HEK293T (cell line): ENCODE results near the gene SERGEF.

Experiments used
- CTCF ChIA-PET: fragments of 350-600 bp; formaldehyde crosslinking; extraction: SDS; loops from one replicate; lab custom pipeline; 2021; ENCODE audit warnings: antibody characterized with exemption, inconsistent platforms; lab: Yijun Ruan, JAX
- POLR2A ChIA-PET: fragments of 350-600 bp; formaldehyde crosslinking; extraction: SDS; loops from one replicate; lab custom pipeline; 2020; ENCODE audit warnings: antibody characterized with exemption, inconsistent platforms; lab: Yijun Ruan, JAX
- DNase-seq: peaks from one replicate; pipeline ENCODE4 v3.0.0; 2012; ENCODE audit warnings: mixed read lengths; ENCODE audit errors: extremely low spot score
- ARNT ChIP-seq: fragments of 450-650 bp; IDR thresholded peaks from 2 replicates; pipeline ENCODE4 v1.6.1; 2017; ENCODE audit warnings: mild to moderate bottlenecking
- BHLHE40 ChIP-seq: fragments of 450-650 bp; IDR thresholded peaks from 2 replicates; pipeline ENCODE4 v1.6.1; 2016; ENCODE audit warnings: mild to moderate bottlenecking, moderate library complexity, borderline replicate concordance
- CTBP1 ChIP-seq: fragments of 450-650 bp; IDR thresholded peaks from 2 replicates; pipeline ENCODE4 v1.6.1; 2016; ENCODE audit warnings: borderline replicate concordance
- ELF4 ChIP-seq: fragments of 450-650 bp; IDR thresholded peaks from 2 replicates; pipeline ENCODE4 v1.6.1; 2017; ENCODE audit warnings: antibody characterized with exemption
- FOXA1 ChIP-seq: fragments of 450-650 bp; IDR thresholded peaks from 2 replicates; pipeline ENCODE4 v1.6.1; 2016; ENCODE audit warnings: mild to moderate bottlenecking
- FOXK2 ChIP-seq: fragments of 450-650 bp; IDR thresholded peaks from 2 replicates; pipeline ENCODE4 v1.6.1; 2016; ENCODE audit warnings: mild to moderate bottlenecking
- FOXM1 ChIP-seq: fragments of 450-650 bp; IDR thresholded peaks from 2 replicates; pipeline ENCODE4 v1.6.1; 2017; ENCODE audit warnings: mild to moderate bottlenecking, borderline replicate concordance
- HDGF ChIP-seq: fragments of 450-650 bp; IDR thresholded peaks from 2 replicates; pipeline ENCODE4 v1.6.1; 2017; ENCODE audit warnings: antibody characterized with exemption, borderline replicate concordance
- L3MBTL2 ChIP-seq: fragments of 450-650 bp; conservative IDR thresholded peaks from 2 replicates; pipeline ENCODE4 v1.6.1; 2016; ENCODE audit warnings: mild to moderate bottlenecking
- LEF1 ChIP-seq: fragments of 450-650 bp; IDR thresholded peaks from 2 replicates; pipeline ENCODE4 v1.6.1; 2017; ENCODE audit warnings: mild to moderate bottlenecking, borderline replicate concordance
- NFRKB ChIP-seq: fragments of 450-650 bp; IDR thresholded peaks from 2 replicates; pipeline ENCODE4 v1.6.1; 2016; ENCODE audit warnings: mild to moderate bottlenecking, moderate library complexity
- SP1 ChIP-seq: fragments of 450-650 bp; IDR thresholded peaks from 2 replicates; pipeline ENCODE4 v1.6.1; 2017
- SUZ12 ChIP-seq: fragments of 450-650 bp; IDR thresholded peaks from 2 replicates; pipeline ENCODE4 v1.6.1; 2016; ENCODE audit warnings: mild to moderate bottlenecking
- TARDBP ChIP-seq: fragments of 450-650 bp; IDR thresholded peaks from 2 replicates; pipeline ENCODE4 v1.6.1; 2016
- ZNF384 ChIP-seq: fragments of 450-650 bp; IDR thresholded peaks from 2 replicates; pipeline ENCODE4 v1.6.1; 2016
- TF ChIP-seq, protein P1 (sequence below): fragments of 450-650 bp; IDR thresholded peaks from 2 replicates; pipeline ENCODE4 v1.6.1; 2016

SERGEF gene

GRCh38 chr11:17777086-17777737, 235.6 kb downstream of the SERGEF start:
- DNase-seq = no peak
- ChIA-PET POLR2A (no interaction called here), CTCF (interaction anchor here (0.6 kb wide), 1 partner anchor 46 kb away, joined by 3 read pairs; no protein-coding TSS in a partner anchor)
- TF ChIP-seq ELF4 = no peak
- TF ChIP-seq, protein P1, sequence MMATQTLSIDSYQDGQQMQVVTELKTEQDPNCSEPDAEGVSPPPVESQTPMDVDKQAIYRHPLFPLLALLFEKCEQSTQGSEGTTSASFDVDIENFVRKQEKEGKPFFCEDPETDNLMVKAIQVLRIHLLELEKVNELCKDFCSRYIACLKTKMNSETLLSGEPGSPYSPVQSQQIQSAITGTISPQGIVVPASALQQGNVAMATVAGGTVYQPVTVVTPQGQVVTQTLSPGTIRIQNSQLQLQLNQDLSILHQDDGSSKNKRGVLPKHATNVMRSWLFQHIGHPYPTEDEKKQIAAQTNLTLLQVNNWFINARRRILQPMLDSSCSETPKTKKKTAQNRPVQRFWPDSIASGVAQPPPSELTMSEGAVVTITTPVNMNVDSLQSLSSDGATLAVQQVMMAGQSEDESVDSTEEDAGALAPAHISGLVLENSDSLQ = no peak
- TF ChIP-seq LEF1 = no peak
- TF ChIP-seq FOXM1 = no peak
- no peak for TF ChIP-seq ARNT
- no peak for TF ChIP-seq BHLHE40
- TF ChIP-seq ZNF384 = no peak
- TF ChIP-seq L3MBTL2 = no peak
- no peak for TF ChIP-seq SP1
- TF ChIP-seq TARDBP = no peak
- no peak for TF ChIP-seq FOXK2
- TF ChIP-seq NFRKB = no peak
- no peak for TF ChIP-seq HDGF
- TF ChIP-seq SUZ12 = no peak
- TF ChIP-seq FOXA1 = no peak
- no peak for TF ChIP-seq CTBP1

- CTCF ChIA-PET = no interaction called here
Observed at GRCh38 chr11:17776212-17776875, 236.5 kb downstream of the SERGEF start.

DNA sequence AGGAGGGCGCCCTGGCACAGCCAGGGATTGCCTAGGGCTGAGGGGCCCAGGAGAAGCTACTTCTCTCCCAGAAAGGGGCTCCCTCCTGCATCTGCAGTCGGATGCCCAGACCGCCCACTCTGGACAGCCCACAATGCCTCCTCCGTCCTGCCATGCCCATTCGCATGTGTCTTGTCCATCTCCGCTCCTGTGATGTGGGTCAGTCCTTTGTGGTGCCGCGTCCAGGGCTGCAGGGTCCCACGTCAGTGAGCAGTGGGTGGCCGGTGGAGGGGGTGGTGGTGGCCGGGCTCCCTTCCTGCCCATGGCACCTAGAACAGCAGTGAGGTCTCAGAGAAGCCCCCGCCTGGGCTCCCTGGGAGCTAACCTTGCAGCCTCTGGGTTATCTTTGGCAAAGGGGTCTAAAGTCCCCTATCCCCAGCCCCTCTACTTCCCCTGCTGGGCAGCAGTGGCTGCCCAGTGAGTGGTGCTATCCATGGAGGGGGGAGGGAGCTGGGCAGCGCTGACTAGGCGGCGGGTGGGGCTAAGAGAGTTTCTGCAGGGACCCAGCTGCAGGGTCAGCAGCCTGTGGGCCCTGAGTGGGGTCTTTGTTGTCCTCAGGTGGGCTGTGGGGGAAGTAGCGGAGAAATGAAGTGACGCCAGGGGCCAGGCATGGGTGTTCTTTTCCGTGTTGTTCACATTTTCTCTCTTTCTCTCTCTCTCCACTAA, 237.2 kb downstream of the SERGEF start:
- TF ChIP-seq SUZ12 = no peak
- no peak for TF ChIP-seq FOXM1
- no peak for TF ChIP-seq ELF4
- TF ChIP-seq NFRKB = no peak
- CTCF ChIA-PET = no interaction called here

More at GRCh38 chr11:17776212-17776875, 236.5 kb downstream of the SERGEF start:
- DNase-seq = no peak
- POLR2A ChIA-PET = no interaction called here
- TF ChIP-seq L3MBTL2 (no peak), BHLHE40 (no peak), LEF1 (no peak)

GRCh38 chr11:17775035-17775348, 237.9 kb downstream of the SERGEF start:
- TF ChIP-seq TARDBP (no peak), FOXA1 (no peak), ARNT (no peak), BHLHE40 (no peak), CTBP1 (no peak)
- POLR2A ChIA-PET = no interaction called here
- DNase-seq = no peak
- CTCF ChIA-PET = no interaction called here

More for the DNA sequence above, 237.2 kb downstream of the SERGEF start:
- POLR2A ChIA-PET = no interaction called here
- DNase-seq = no peak

DNA sequence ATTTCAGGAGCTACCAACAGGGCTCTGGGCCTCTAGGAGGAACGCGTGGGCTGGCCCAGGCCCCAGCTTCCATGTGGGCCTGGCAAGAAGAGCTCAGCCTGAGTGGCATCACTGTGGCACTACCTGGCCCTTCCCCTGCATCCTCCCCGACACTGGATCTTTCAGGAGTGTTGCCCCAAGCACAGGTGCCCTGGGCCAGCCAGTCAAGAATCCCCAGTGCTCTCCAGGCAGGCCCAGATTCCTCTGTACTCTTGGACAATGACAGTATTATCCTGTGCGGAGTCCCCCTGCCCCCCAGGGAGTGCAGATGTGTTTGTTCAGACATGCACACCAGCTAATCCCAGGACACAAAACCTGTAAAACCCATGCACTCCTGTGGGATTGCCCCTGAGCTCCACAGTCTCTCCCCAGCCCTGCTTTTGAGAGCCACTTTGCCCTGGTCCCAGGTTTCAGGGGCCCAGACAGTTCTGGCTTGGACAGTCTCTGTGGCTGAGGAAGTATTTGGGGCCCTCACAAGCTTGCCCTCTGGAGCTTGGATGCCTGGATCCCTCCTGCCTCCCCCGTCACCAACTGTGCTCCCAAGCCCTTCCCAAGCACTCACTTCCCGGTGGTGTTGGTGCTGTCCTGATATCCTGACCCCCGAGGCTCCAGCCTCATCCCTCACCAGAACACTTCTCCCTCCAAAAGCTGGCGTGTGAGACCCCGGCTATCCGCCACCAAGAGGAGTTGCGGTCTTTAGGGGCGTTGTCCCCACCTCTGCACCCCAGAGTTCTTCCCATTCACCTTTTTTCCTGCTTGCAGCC, 238.4 kb downstream of the SERGEF start:
- DNase-seq = no peak
- ChIA-PET CTCF (no interaction called here), POLR2A (no interaction called here)
- TF ChIP-seq TARDBP = no peak
- no peak for TF ChIP-seq FOXK2
- no peak for TF ChIP-seq BHLHE40
- no peak for TF ChIP-seq ARNT

DNA sequence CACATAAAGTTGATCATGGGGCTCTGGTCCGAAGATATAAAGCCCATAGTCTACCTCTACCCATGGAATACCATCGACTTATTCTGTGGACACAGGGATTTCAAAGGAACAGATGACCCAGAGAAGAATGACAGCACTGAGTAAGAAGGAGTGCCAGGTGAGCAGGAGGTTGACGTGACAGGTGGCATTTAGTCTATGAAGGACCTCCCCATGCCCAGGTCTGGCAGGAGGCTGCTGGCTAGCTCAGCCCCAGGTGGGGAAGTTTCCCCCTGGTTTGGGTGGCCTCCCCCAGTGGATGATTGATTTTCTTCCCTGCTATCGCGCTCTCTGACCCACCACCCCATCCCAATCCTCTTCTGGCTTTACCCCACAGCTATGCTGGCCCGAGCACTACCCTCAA, 239.2 kb downstream of the SERGEF start:
- ChIA-PET POLR2A (no interaction called here), CTCF (no interaction called here)
- no peak for TF ChIP-seq ZNF384
- TF ChIP-seq SUZ12 = no peak
- TF ChIP-seq FOXK2 = no peak
- TF ChIP-seq BHLHE40 = no peak
- no peak for TF ChIP-seq L3MBTL2
- TF ChIP-seq SP1 = no peak
- TF ChIP-seq FOXM1 = no peak
- TF ChIP-seq HDGF = no peak
- no peak for TF ChIP-seq NFRKB
- TF ChIP-seq ELF4 = no peak
- TF ChIP-seq, protein P1 = no peak
- DNase-seq = no peak
